IMR-90 (cell line): ENCODE results near the gene PARD3. TPM values are rescaled to one million over a fixed set of nuclear protein-coding genes. Genes with fewer than 3 reads are reported as not detected.

Source experiments
- ATAC-seq: fragments of 200-7000 bp; cut with Tn5 transposase; 2 replicates; pipeline ENCODE4 v1.9.1; 2020; ENCODE audit warnings: low read depth, mild to moderate bottlenecking, moderate library complexity
- BruUV-seq: library from RNA; stranded (reverse); fragments of 400-500 nt; replicated peaks from 2 replicates; lab custom pipeline; 2021; lab: Mats Ljungman, UMichigan
- CTCF ChIA-PET: fragments of 300-600 bp; formaldehyde crosslinking; extraction: SDS; loops from one replicate; lab custom pipeline; 2021; ENCODE audit warnings: antibody characterized with exemption; lab: Yijun Ruan, JAX
- POLR2A ChIA-PET: fragments of 300-600 bp; sonication (Branson Sonifier 250); formaldehyde crosslinking; loops from one replicate; lab custom pipeline; 2022; ENCODE audit warnings: antibody characterized with exemption; ENCODE audit not compliant: unreplicated experiment; lab: Charles Lee
- DNase-seq: peaks from one replicate; pipeline ENCODE4 v3.0.0; 2013
- H2AFZ ChIP-seq: replicated peaks from 2 replicates; pipeline ENCODE3; 2013; ENCODE audit warnings: low read length, mild to moderate bottlenecking; ENCODE audit not compliant: poor library complexity
- H2AK5ac ChIP-seq: 2 replicates; pipeline ENCODE4 v1.6.1; 2013; ENCODE audit warnings: low read depth, low read length, inconsistent platforms
- H2AK9ac ChIP-seq: replicated peaks from 2 replicates; pipeline ENCODE3; 2013; ENCODE audit warnings: mild to moderate bottlenecking, low read depth, low read length, moderate library complexity; ENCODE audit not compliant: poor library complexity
- H2BK120ac ChIP-seq: 2 replicates; pipeline ENCODE4 v1.6.1; 2013; ENCODE audit warnings: low read depth, low read length, inconsistent platforms
- H2BK15ac ChIP-seq: 3 replicates; pipeline ENCODE4 v1.6.1; 2013; ENCODE audit warnings: low read depth, low read length, inconsistent platforms
- H2BK20ac ChIP-seq: 2 replicates; pipeline ENCODE4 v1.6.1; 2013; ENCODE audit warnings: low read depth, mild to moderate bottlenecking, inconsistent platforms, low read length, moderate library complexity
- H2BK5ac ChIP-seq: 2 replicates; pipeline ENCODE4 v1.6.1; 2013; ENCODE audit warnings: mild to moderate bottlenecking, low read depth, low read length, inconsistent platforms; ENCODE audit not compliant: poor library complexity, severe bottlenecking
- H3K14ac ChIP-seq: replicated peaks from 2 replicates; pipeline ENCODE4 v1.6.1; 2013; ENCODE audit warnings: low read depth, low read length, inconsistent platforms
- H3K18ac ChIP-seq: 2 replicates; pipeline ENCODE4 v1.6.1; 2013; ENCODE audit warnings: low read depth, low read length, control low read depth
- H3K23ac ChIP-seq: 2 replicates; pipeline ENCODE4 v1.6.1; 2013; ENCODE audit warnings: low read depth, low read length, inconsistent platforms
- H3K27ac ChIP-seq: 2 replicates; pipeline ENCODE4 v1.5.1; 2013; ENCODE audit warnings: mild to moderate bottlenecking, control low read depth, low read length; ENCODE audit not compliant: insufficient read depth
- H3K27me3 ChIP-seq: 2 replicates; pipeline ENCODE4 v1.6.1; 2013; ENCODE audit warnings: low read length; ENCODE audit not compliant: control insufficient read depth, insufficient read depth
- H3K36me3 ChIP-seq: 2 replicates; pipeline ENCODE4 v1.6.1; 2013; ENCODE audit warnings: low read length, mixed read lengths; ENCODE audit not compliant: control insufficient read depth, insufficient read depth
- H3K4ac ChIP-seq: 2 replicates; pipeline ENCODE4 v1.6.1; 2013; ENCODE audit warnings: low read depth, low read length, inconsistent platforms
- H3K4me1 ChIP-seq: 2 replicates; pipeline ENCODE4 v1.6.1; 2013; ENCODE audit warnings: low read length, mixed read lengths; ENCODE audit not compliant: control insufficient read depth, insufficient read depth
- H3K4me2 ChIP-seq: 2 replicates; pipeline ENCODE4 v1.6.1; 2013; ENCODE audit warnings: low read depth, mild to moderate bottlenecking, control low read depth, low read length, moderate library complexity
- H3K4me3 ChIP-seq: 2 replicates; pipeline ENCODE4 v1.5.1; 2013; ENCODE audit warnings: low read depth, mild to moderate bottlenecking, control low read depth, low read length, moderate library complexity; ENCODE audit not compliant: insufficient read depth
- H3K56ac ChIP-seq: 2 replicates; pipeline ENCODE4 v1.6.1; 2013; ENCODE audit warnings: low read length, inconsistent platforms; ENCODE audit not compliant: insufficient read depth; ENCODE audit errors: extremely low read depth
- H3K79me1 ChIP-seq, 2 experiments: 2 replicates each; pipeline ENCODE4 v1.6.1; 2013; ENCODE audit warnings: low read length in 2 of 2, inconsistent platforms in 1 of 2, low read depth in 1 of 2
- H3K9ac ChIP-seq: 2 replicates; pipeline ENCODE4 v1.6.1; 2013; ENCODE audit warnings: low read depth, low read length, control low read depth
- H3K9me1 ChIP-seq: 2 replicates; pipeline ENCODE4 v1.6.1; 2013; ENCODE audit warnings: low read length, inconsistent platforms; ENCODE audit not compliant: insufficient read depth
- H3K9me3 ChIP-seq: 2 replicates; pipeline ENCODE4 v1.6.1; 2013; ENCODE audit warnings: low read length; ENCODE audit not compliant: control insufficient read depth, insufficient read depth
- H4K20me1 ChIP-seq: 2 replicates; pipeline ENCODE4 v1.6.1; 2013; ENCODE audit warnings: low read length, inconsistent platforms; ENCODE audit not compliant: insufficient read depth
- H4K5ac ChIP-seq: 2 replicates; pipeline ENCODE4 v1.6.1; 2013; ENCODE audit warnings: mild to moderate bottlenecking, low read depth, low read length, control low read depth
- H4K8ac ChIP-seq, 2 experiments: 2 replicates each; pipeline ENCODE4 v1.6.1; 2013; ENCODE audit warnings: low read depth in 2 of 2, low read length in 2 of 2, control low read depth in 1 of 2, inconsistent platforms in 1 of 2
- H4K91ac ChIP-seq: 2 replicates; pipeline ENCODE4 v1.6.1; 2013; ENCODE audit warnings: low read depth, low read length, inconsistent platforms; ENCODE audit not compliant: insufficient read depth
- BHLHE40 ChIP-seq: fragments of 150-350 bp; IDR thresholded peaks from 2 replicates; pipeline ENCODE4 v1.6.1; 2016; ENCODE audit warnings: mild to moderate bottlenecking, low read depth, low read length
- FOS ChIP-seq: fragments of 150-350 bp; IDR thresholded peaks from 2 replicates; pipeline ENCODE4 v1.6.1; 2016; ENCODE audit warnings: low read depth, low read length
- MAFK ChIP-seq: IDR thresholded peaks from 2 replicates; pipeline ENCODE4 v1.6.1; 2012; ENCODE audit warnings: low read depth, low read length, improper control_type of control experiment
- RAD21 ChIP-seq: IDR thresholded peaks from 2 replicates; pipeline ENCODE4 v1.6.1; 2012; ENCODE audit warnings: low read length, improper control_type of control experiment
- RCOR1 ChIP-seq: IDR thresholded peaks from 2 replicates; pipeline ENCODE4 v1.6.1; 2012; ENCODE audit warnings: mild to moderate bottlenecking, low read length, improper control_type of control experiment; ENCODE audit not compliant: insufficient replicate concordance
- WGBS, 2 experiments: methylation state at CpG; one replicate each; pipeline versions ENCODE4 v1.1.5 to v1.1.7; 2013; ENCODE audit warnings: missing lambda C conversion rate in 2 of 2; ENCODE audit not compliant: insufficient read length in 1 of 2; ENCODE audit errors: extremely low coverage in 2 of 2; 5-methylcytosine and 5-hydroxymethylcytosine counted together
- dilution Hi-C: fragments of 300-500 bp; cut with HindIII; formaldehyde crosslinking; loops from one replicate; pipeline ENCODE4 v1.14.3; 2018; ENCODE audit warnings: low sequenced_read_pairs; ENCODE audit not compliant: unreplicated experiment
- in situ Hi-C: fragments of 300-500 bp; cut with MboI; formaldehyde crosslinking; loops from 3 replicates; pipeline ENCODE4 v1.14.3; 2019; ENCODE audit warnings: low sequenced_read_pairs, inconsistent platforms, mixed read lengths
- intact Hi-C: fragments of 100-400 bp; cut with micrococcal nuclease; formaldehyde crosslinking; loops from 2 replicates; pipeline ENCODE4 v1.10.0; 2022
- polyA plus RNA-seq, 3 experiments: library from polyadenylated mRNA; depleted of rRNA; stranded (reverse); fragments of >200 nt; gene quantifications; 2 replicates each; pipeline ENCODE4 v1.2.3, GENCODE V29; 2012; ENCODE audit warnings: low replicate concordance in 1 of 3
- total RNA-seq: library from RNA; depleted of rRNA; stranded (reverse); fragments of >200 nt; gene quantifications from 2 replicates; pipeline ENCODE4 v1.2.3, GENCODE V29; 2012

The PARD3 gene
- total and polyA plus RNA-seq, 2 of the 4 experiments (the other 2 are of a cell fraction): 14.6 to 37.5 TPM

DNA sequence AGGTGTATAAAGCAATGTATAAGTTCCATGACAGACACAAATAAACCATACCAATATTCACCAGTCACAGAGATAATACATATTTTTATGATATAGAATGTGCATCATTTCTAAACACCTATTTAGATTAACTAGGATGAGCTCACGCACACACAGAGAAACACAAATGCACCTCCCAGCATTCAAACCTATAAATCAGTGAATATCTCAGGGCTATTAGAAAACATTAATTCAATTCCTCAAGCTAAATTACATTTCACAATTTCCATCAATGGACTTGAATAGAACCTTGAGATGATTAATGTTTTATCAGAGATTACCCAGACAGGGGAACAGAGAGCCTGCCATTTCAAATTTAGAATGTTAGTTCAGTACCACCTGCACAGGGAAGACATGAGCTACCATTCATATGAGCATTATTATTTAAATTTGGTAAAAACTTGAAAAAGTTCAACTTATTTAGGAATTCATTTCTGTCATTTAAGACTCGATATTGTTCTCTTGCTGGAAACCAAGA is 221.7 kb downstream of the PARD3 start:
- H4K8ac ChIP-seq: no peak overlapping the region
- in situ Hi-C loops: no loop called here
- DNase-seq (no peak), ATAC-seq (no peak)
- intact Hi-C loops: no loop called here
- ChIA-PET CTCF (no interaction called here), POLR2A (no interaction called here)
- H3K4ac ChIP-seq: no peak overlapping the region
- no peaks in the 10 kb centered on the region for H3K36me3 ChIP-seq
- H3K9me1 ChIP-seq: 0 out of 2 replicates have a peak, but pooled peaks cover 2% of the 10 kb centered on the region
- no peak overlapping the region for H3K4me2 ChIP-seq
- TF ChIP-seq BHLHE40 (no peak), RCOR1 (no peak), MAFK (no peak), FOS (no peak), RAD21 (no peak)
- H3K27ac ChIP-seq: no peak overlapping the region
- no peaks in the 10 kb centered on the region for H3K9me3 ChIP-seq
- no CpG with 5 or more reads among the region's 2 CpGs for WGBS, 2 experiments
- no peaks in the 10 kb centered on the region for H4K20me1 ChIP-seq
- no peak overlapping the region for H3K56ac ChIP-seq
- no peak overlapping the region for H2AFZ ChIP-seq
- peaks cover 9 to 26% of the 10 kb centered on the region in 2 experiments; a peak in 3 of 4 replicates for H3K79me1 ChIP-seq
- H3K4me1 ChIP-seq: no peaks in the 10 kb centered on the region
- no peak overlapping the region for H2BK5ac ChIP-seq
- BruUV-seq: no TSS peak
- H2BK15ac ChIP-seq: no peak overlapping the region
- H2BK20ac ChIP-seq: no peak overlapping the region
- H3K4me3 ChIP-seq: no peak overlapping the region
- no peak overlapping the region for H4K91ac ChIP-seq
- no peak overlapping the region for H3K14ac ChIP-seq
- H2AK5ac ChIP-seq: no peak overlapping the region
- no peak overlapping the region for H3K23ac ChIP-seq
- dilution Hi-C loops: no loop called here
- H3K27me3 ChIP-seq: no peaks in the 10 kb centered on the region
- H3K9ac ChIP-seq: no peak overlapping the region
- no peak overlapping the region for H3K18ac ChIP-seq
- H2BK120ac ChIP-seq: no peak overlapping the region
- no peak overlapping the region for H2AK9ac ChIP-seq
- no peak overlapping the region for H4K5ac ChIP-seq
